Adipocyte (in vitro differentiated cells): ENCODE data around the gene ATL3.

ENCODE experiments used
- DNase-seq: peaks from one replicate; pipeline ENCODE4 v3.0.0-alpha.2; 2015; ENCODE audit warnings: low read depth
- H3K27me3 ChIP-seq: replicated peaks from 2 replicates; pipeline ENCODE4 v1.7.0; 2013; ENCODE audit warnings: mild to moderate bottlenecking, low read length, moderate library complexity; ENCODE audit not compliant: control insufficient read depth, insufficient read depth
- H3K36me3 ChIP-seq: 2 replicates; pipeline ENCODE4 v1.7.0; 2013; ENCODE audit warnings: low read length, mild to moderate bottlenecking, moderate library complexity; ENCODE audit not compliant: control insufficient read depth, insufficient read depth, severe bottlenecking
- H3K4me1 ChIP-seq: 2 replicates; pipeline ENCODE4 v1.7.0; 2013; ENCODE audit warnings: mild to moderate bottlenecking, low read length, moderate library complexity; ENCODE audit not compliant: control insufficient read depth, insufficient read depth
- H3K4me3 ChIP-seq: 2 replicates; pipeline ENCODE4 v1.7.0; 2013; ENCODE audit warnings: mild to moderate bottlenecking, low read length, moderate library complexity
- H3K9ac ChIP-seq: 2 replicates; pipeline ENCODE4 v1.7.0; 2013; ENCODE audit warnings: mild to moderate bottlenecking, low read length, moderate library complexity
- H3K9me3 ChIP-seq: 2 replicates; pipeline ENCODE4 v1.7.0; 2013; ENCODE audit warnings: mild to moderate bottlenecking, low read length, moderate library complexity; ENCODE audit not compliant: control insufficient read depth

Gene ATL3

GRCh38 chr11:63574856-63575602, 96.1 kb downstream of the ATL3 start:
- Histone ChIP-seq H3K27me3 (no peaks in the 10 kb centered on the region), H3K4me1 (peaks cover 30% of the 10 kb centered on the region), H3K9ac (peak overlapping the region; percentile 70), H3K9me3 (peaks cover 3% of the 10 kb centered on the region), H3K4me3 (peak overlapping the region; percentile 60), H3K36me3 (peaks cover 37% of the 10 kb centered on the region)
- no peak for DNase-seq
